CD4-positive, alpha-beta T cell (primary cell): ENCODE data around the gene THOC1. TPM values are rescaled to one million over a fixed set of nuclear protein-coding genes. Genes with fewer than 3 reads are reported as not detected.
"Not testable (repeated sequence)": the region's sequence is repeated elsewhere in the genome, so short reads cannot be mapped to it uniquely, and the experiment has no call there.

ENCODE experiments used
- ATAC-seq: fragments of 200-7000 bp; cut with Tn5 transposase; one replicate; pipeline ENCODE4 v1.10.0; 2022; ENCODE audit warnings: mild to moderate bottlenecking; ENCODE audit not compliant: poor library complexity
- CTCF ChIA-PET: fragments of 350-600 bp; sonication (Branson Sonifier 250); formaldehyde crosslinking; loops from one replicate; lab custom pipeline; 2021; ENCODE audit warnings: antibody characterized with exemption, inconsistent platforms; lab: Charles Lee
- POLR2A ChIA-PET: fragments of 350-600 bp; sonication (Branson Sonifier 250); formaldehyde crosslinking; loops from one replicate; lab custom pipeline; 2021; ENCODE audit warnings: antibody characterized with exemption, inconsistent platforms; lab: Charles Lee
- DNase-seq, 14 experiments: peaks; one replicate each; pipeline ENCODE4 v3.0.0-alpha.2; 2013 to 2020; ENCODE audit warnings: mixed read lengths in 2 of 14
- H3K27ac ChIP-seq, 2 donors: one replicate each; pipeline versions ENCODE4 v1.5.1 to v1.7.0; 2013; ENCODE audit warnings: low read length in 2 of 2, low read depth in 1 of 2, mild to moderate bottlenecking in 1 of 2
- H3K27me3 ChIP-seq, 2 experiments: 1 replicate in 1 of 2; 2 replicates in 1 of 2; pipeline versions ENCODE4 v1.6.1 to v1.7.0; 2013; ENCODE audit warnings: low read length in 2 of 2, control low read depth in 1 of 2, mild to moderate bottlenecking in 1 of 2, moderate library complexity in 1 of 2; ENCODE audit not compliant: insufficient read depth in 2 of 2, control insufficient read depth in 1 of 2
- H3K36me3 ChIP-seq: one replicate; pipeline ENCODE4 v1.6.1; 2013; ENCODE audit warnings: low read length, control low read depth; ENCODE audit not compliant: insufficient read depth
- H3K4me1 ChIP-seq: one replicate; pipeline ENCODE4 v1.6.1; 2013; ENCODE audit warnings: low read length, control low read depth; ENCODE audit not compliant: insufficient read depth
- H3K4me3 ChIP-seq: one replicate; pipeline ENCODE4 v1.5.1; 2013; ENCODE audit warnings: mild to moderate bottlenecking, low read length, moderate library complexity
- H3K9me3 ChIP-seq, 2 experiments: 1 replicate in 1 of 2; 2 replicates in 1 of 2; pipeline versions ENCODE4 v1.6.1 to v1.7.0; 2013; ENCODE audit warnings: low read length in 2 of 2, mild to moderate bottlenecking in 2 of 2, control low read depth in 1 of 2, moderate library complexity in 1 of 2; ENCODE audit not compliant: control insufficient read depth in 1 of 2, insufficient read depth in 1 of 2
- H3K27ac Mint-ChIP-seq: one replicate; pipeline ENCODE4 v1.8.0; 2020; ENCODE audit warnings: mixed read lengths
- H3K27me3 Mint-ChIP-seq: one replicate; pipeline ENCODE4 v1.8.0; 2021; ENCODE audit warnings: mixed read lengths
- H3K36me3 Mint-ChIP-seq: one replicate; pipeline ENCODE4 v1.8.0; 2021; ENCODE audit warnings: low read depth, mixed read lengths
- H3K4me1 Mint-ChIP-seq: one replicate; pipeline ENCODE4 v1.8.0; 2021; ENCODE audit warnings: low read depth, mixed read lengths
- H3K4me3 Mint-ChIP-seq: one replicate; pipeline ENCODE4 v1.8.0; 2020; ENCODE audit warnings: mild to moderate bottlenecking, mixed read lengths
- H3K9me3 Mint-ChIP-seq: one replicate; pipeline ENCODE4 v1.8.0; 2020; ENCODE audit warnings: mixed read lengths
- CTCF ChIP-seq: fragments of 200-600 bp; IDR thresholded peaks from one replicate; pipeline ENCODE4 v1.8.0; 2022; ENCODE audit warnings: antibody characterized with exemption, mild to moderate bottlenecking
- intact Hi-C, 2 experiments: fragments of 100-400 bp; cut with DNase I in 1 of 2; cut with micrococcal nuclease in 1 of 2; formaldehyde crosslinking; loops; one replicate each; pipeline versions ENCODE4 v1.15.1 to v1.9.0; 2023 to 2025; cut with DNase I, micrococcal nuclease
- total RNA-seq, 174 experiments: library from RNA in 2 of 174; stranded (reverse) in 2 of 174; gene quantifications; one replicate each; pipeline ENCODE4 v1.2.3 and lab custom pipeline; 2021 to 2026

The THOC1 gene
- total RNA-seq, 2 experiments from 2014 or later, result 92.9 to 96.5 TPM

DNA sequence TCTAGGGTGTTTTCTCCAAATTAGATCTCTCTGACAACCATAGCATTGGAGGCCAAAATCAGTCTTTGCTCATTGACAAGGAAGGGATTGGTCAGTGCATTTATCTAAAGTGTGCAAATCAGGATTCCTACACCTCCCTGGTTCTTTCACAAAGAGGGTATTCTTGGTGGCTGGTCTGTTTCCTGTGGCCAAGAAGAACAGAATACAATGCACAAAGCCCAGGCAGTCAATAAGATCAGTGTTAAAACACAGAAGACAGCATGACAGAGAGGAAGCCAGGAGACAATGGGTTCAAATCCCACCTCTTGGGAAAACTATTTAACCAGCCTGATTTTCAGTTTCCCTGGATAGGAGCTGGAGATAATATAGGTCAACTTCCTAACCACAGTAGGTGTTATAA lies 46.1 kb upstream of the THOC1 start:
- DNase-seq, result no peak
- intact Hi-C loops, result no loop called here
- Histone ChIP-seq H3K4me1 (no peaks in the 10 kb centered on the region), H3K27me3 (peaks cover 2 to 5% of the 10 kb centered on the region in 2 experiments), H3K36me3 (no peaks in the 10 kb centered on the region), H3K4me3 (no peak overlapping the region), H3K9me3 (no peaks in the 10 kb centered on the region), H3K27ac (no peak overlapping the region)
- no peak for TF ChIP-seq CTCF
- POLR2A ChIA-PET, result no interaction called here
- Mint-ChIP-seq H3K4me3 (no peak overlapping the region), H3K27me3 (peaks cover 1% of the 10 kb centered on the region), H3K9me3 (no peaks in the 10 kb centered on the region), H3K4me1 (no peaks in the 10 kb centered on the region), H3K27ac (no peak overlapping the region), H3K36me3 (no peaks in the 10 kb centered on the region)
- ATAC-seq, result no peak
- CTCF ChIA-PET, result no interaction called here

- Histone ChIP-seq H3K27me3 (peaks cover 2 to 5% of the 10 kb centered on the region in 2 experiments), H3K4me3 (no peak overlapping the region), H3K4me1 (no peaks in the 10 kb centered on the region), H3K27ac (no peak overlapping the region), H3K9me3 (no peaks in the 10 kb centered on the region), H3K36me3 (no peaks in the 10 kb centered on the region)
- Mint-ChIP-seq H3K9me3 (no peaks in the 10 kb centered on the region), H3K27ac (no peak overlapping the region), H3K4me1 (no peaks in the 10 kb centered on the region), H3K4me3 (no peak overlapping the region), H3K27me3 (peaks cover 14% of the 10 kb centered on the region), H3K36me3 (no peaks in the 10 kb centered on the region)
- ChIA-PET CTCF (no interaction called here), POLR2A (no interaction called here)
- no peak for TF ChIP-seq CTCF
- intact Hi-C loops, result no loop called here
- ATAC-seq, result no peak
- DNase-seq, result no peak
Observed at GRCh38 chr18:312415-312814, 44.6 kb upstream of the THOC1 start.

DNA sequence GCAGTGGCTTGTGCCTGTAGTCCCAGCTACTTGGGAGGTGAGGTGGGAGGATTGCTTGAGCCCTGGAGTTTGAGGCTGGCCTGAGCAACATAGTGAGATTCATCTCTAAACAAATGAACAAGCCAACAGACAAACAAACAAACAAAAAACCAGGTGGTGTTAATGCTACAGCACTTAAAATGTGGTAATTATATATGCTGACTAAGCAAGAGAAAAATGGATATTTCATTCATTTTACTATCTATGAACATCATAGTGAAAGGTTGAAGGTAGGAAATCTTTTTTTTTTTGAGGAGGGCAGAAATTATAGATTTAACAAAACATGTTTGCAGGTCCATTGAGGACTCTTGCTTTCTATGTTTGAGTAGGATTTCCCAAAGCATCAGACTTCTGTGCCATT lies 42.2 kb upstream of the THOC1 start:
- Mint-ChIP-seq H3K4me1 (no peaks in the 10 kb centered on the region), H3K36me3 (no peaks in the 10 kb centered on the region), H3K9me3 (no peaks in the 10 kb centered on the region), H3K27ac (no peak overlapping the region), H3K27me3 (peaks cover 27% of the 10 kb centered on the region), H3K4me3 (no peak overlapping the region)
- ChIA-PET CTCF (no interaction called here), POLR2A (no interaction called here)
- no peak overlapping the region for H3K27ac ChIP-seq
- DNase-seq (no peak), ATAC-seq (no peak)
- no peak overlapping the region for H3K4me3 ChIP-seq
- H3K9me3 ChIP-seq, result no peaks in the 10 kb centered on the region
- no peaks in the 10 kb centered on the region for H3K36me3 ChIP-seq
- TF ChIP-seq CTCF, result no peak
- peaks cover 5% of the 10 kb centered on the region in 2 experiments for H3K27me3 ChIP-seq
- intact Hi-C loops, result no loop called here
- H3K4me1 ChIP-seq, result no peaks in the 10 kb centered on the region

DNA sequence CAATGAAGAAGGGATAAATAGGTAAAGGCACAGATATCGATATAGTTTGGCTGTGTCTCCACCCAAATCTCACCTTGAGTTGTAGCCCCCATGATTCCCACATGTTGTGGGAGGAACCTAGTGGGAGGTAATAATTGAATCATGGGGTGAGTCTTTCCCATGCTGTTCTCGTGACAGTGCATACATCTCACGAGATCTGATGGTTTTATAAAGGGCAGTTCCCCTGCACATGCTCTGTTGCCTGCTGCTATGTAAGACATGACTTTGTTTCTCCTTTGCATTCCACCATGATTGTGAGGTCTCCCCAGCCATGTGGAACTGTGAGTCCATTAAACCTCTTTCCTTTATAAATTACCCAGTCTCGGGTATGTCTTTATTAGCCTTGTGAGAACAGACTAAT lies 40.2 kb upstream of the THOC1 start:
- H3K27ac Mint-ChIP-seq, H3K36me3 Mint-ChIP-seq, H3K9me3 ChIP-seq, H3K4me1 Mint-ChIP-seq, H3K4me3 ChIP-seq, H3K4me1 ChIP-seq, H3K27ac ChIP-seq, intact Hi-C loops, DNase-seq, H3K27me3 ChIP-seq, H3K9me3 Mint-ChIP-seq, CTCF ChIA-PET, ATAC-seq, H3K4me3 Mint-ChIP-seq, POLR2A ChIA-PET, H3K36me3 ChIP-seq: not testable (repeated sequence)
- H3K27me3 Mint-ChIP-seq, result peaks cover 27% of the 10 kb centered on the region
